Activated B cell treated with CpG ODN at 0.5 μM for 24 hours (primary cell): Measurements from ENCODE around the gene COL4A3. TPM values are rescaled to one million over a fixed set of nuclear protein-coding genes. Genes with fewer than 3 reads are reported as not detected.

Experiments used
- ATAC-seq: fragments of 200-7000 bp; cut with Tn5 transposase; one replicate; pipeline ENCODE4 v1.10.0; 2021; ENCODE audit warnings: low read depth, mild to moderate bottlenecking, moderate library complexity
- CTCF ChIA-PET: fragments of 350-600 bp; sonication (Branson Sonifier 250); formaldehyde crosslinking; loops from one replicate; lab custom pipeline; 2021; ENCODE audit warnings: antibody characterized with exemption; lab: Charles Lee
- POLR2A ChIA-PET: fragments of 350-600 bp; sonication (Branson Sonifier 250); formaldehyde crosslinking; loops from one replicate; lab custom pipeline; 2021; ENCODE audit warnings: antibody characterized with exemption; lab: Charles Lee
- DNase-seq: peaks from one replicate; pipeline ENCODE4 v3.0.0; 2022
- H3K27ac Mint-ChIP-seq: one replicate; pipeline ENCODE4 v1.8.0; 2020; ENCODE audit warnings: mixed read lengths
- H3K27me3 Mint-ChIP-seq: one replicate; pipeline ENCODE4 v1.8.0; 2021; ENCODE audit warnings: mixed read lengths
- H3K36me3 Mint-ChIP-seq: one replicate; pipeline ENCODE4 v1.8.0; 2021; ENCODE audit warnings: low read depth, mixed read lengths
- H3K4me1 Mint-ChIP-seq: one replicate; pipeline ENCODE4 v1.8.0; 2021; ENCODE audit warnings: mixed read lengths
- H3K4me3 Mint-ChIP-seq: one replicate; pipeline ENCODE4 v1.8.0; 2020; ENCODE audit warnings: mild to moderate bottlenecking, mixed read lengths
- H3K9me3 Mint-ChIP-seq: one replicate; pipeline ENCODE4 v1.8.0; 2020; ENCODE audit warnings: mixed read lengths
- CTCF ChIP-seq: fragments of 200-600 bp; IDR thresholded peaks from one replicate; pipeline ENCODE4 v1.8.0; 2022; ENCODE audit warnings: antibody characterized with exemption, mild to moderate bottlenecking
- intact Hi-C: fragments of 100-400 bp; cut with micrococcal nuclease; formaldehyde crosslinking; loops from one replicate; pipeline ENCODE4 v1.15.1; 2024
- total RNA-seq: library from RNA; stranded (reverse); gene quantifications from 2 replicates; pipeline ENCODE4 v1.2.3, GENCODE V29; 2022

Gene COL4A3
- total RNA-seq, 1 donor from 2014 or later = 18.3 TPM

- Mint-ChIP-seq H3K27ac (no peak overlapping the region), H3K9me3 (peaks cover 5% of the 10 kb centered on the region), H3K4me1 (no peaks in the 10 kb centered on the region), H3K27me3 (no peaks in the 10 kb centered on the region), H3K36me3 (peaks cover 17% of the 10 kb centered on the region), H3K4me3 (no peak overlapping the region)
- intact Hi-C loops = no loop called here
- TF ChIP-seq CTCF = no peak
- ATAC-seq = no peak
- CTCF ChIA-PET = no interaction called here
- no peak for DNase-seq
- POLR2A ChIA-PET = no interaction called here
Observed at GRCh38 chr2:227313310-227313709, 148.9 kb downstream of the COL4A3 start.

GRCh38 chr2:227317834-227318233 is 153.4 kb downstream of the COL4A3 start:
- H3K27me3 Mint-ChIP-seq = no peaks in the 10 kb centered on the region
- H3K36me3 Mint-ChIP-seq = peaks cover 2% of the 10 kb centered on the region
- H3K4me1 Mint-ChIP-seq = no peaks in the 10 kb centered on the region
- TF ChIP-seq CTCF = no peak
- intact Hi-C loops = no loop called here
- no peak overlapping the region for H3K27ac Mint-ChIP-seq
- DNase-seq (no peak), ATAC-seq (no peak)
- peaks cover 5% of the 10 kb centered on the region for H3K9me3 Mint-ChIP-seq
- POLR2A ChIA-PET = no interaction called here
- CTCF ChIA-PET = no interaction called here
- no peak overlapping the region for H3K4me3 Mint-ChIP-seq

- no peak for ATAC-seq
- no peak overlapping the region for H3K27ac Mint-ChIP-seq
- POLR2A ChIA-PET = no interaction called here
- intact Hi-C loops = no loop called here
- no peaks in the 10 kb centered on the region for H3K27me3 Mint-ChIP-seq
- peaks cover 7% of the 10 kb centered on the region for H3K36me3 Mint-ChIP-seq
- peaks cover 8% of the 10 kb centered on the region for H3K4me1 Mint-ChIP-seq
- no peak overlapping the region for H3K4me3 Mint-ChIP-seq
- no peak for TF ChIP-seq CTCF
- peaks cover 5% of the 10 kb centered on the region for H3K9me3 Mint-ChIP-seq
- no peak for DNase-seq
- CTCF ChIA-PET = no interaction called here
Observed at GRCh38 chr2:227320305-227321094, 156.1 kb downstream of the COL4A3 start.

- peaks cover 3% of the 10 kb centered on the region for H3K9me3 Mint-ChIP-seq
- intact Hi-C loops = no loop called here
- ChIA-PET CTCF (no interaction called here), POLR2A (no interaction called here)
- peaks cover 7% of the 10 kb centered on the region for H3K36me3 Mint-ChIP-seq
- H3K4me1 Mint-ChIP-seq = peaks cover 26% of the 10 kb centered on the region
- no peaks in the 10 kb centered on the region for H3K27me3 Mint-ChIP-seq
- H3K4me3 Mint-ChIP-seq = no peak overlapping the region
- no peak for TF ChIP-seq CTCF
- H3K27ac Mint-ChIP-seq = no peak overlapping the region
- ATAC-seq = no peak
- DNase-seq = no peak
Observed at GRCh38 chr2:227322530-227323205, 158.2 kb downstream of the COL4A3 start.

GRCh38 chr2:227323818-227324217 is 159.4 kb downstream of the COL4A3 start:
- Mint-ChIP-seq H3K36me3 (peaks cover 12% of the 10 kb centered on the region), H3K27ac (no peak overlapping the region), H3K4me1 (peaks cover 30% of the 10 kb centered on the region), H3K27me3 (no peaks in the 10 kb centered on the region), H3K9me3 (no peaks in the 10 kb centered on the region), H3K4me3 (no peak overlapping the region)
- no peak for TF ChIP-seq CTCF
- DNase-seq (no peak), ATAC-seq (no peak)
- CTCF ChIA-PET = no interaction called here
- intact Hi-C loops = loop anchor here (2.0 kb wide), 2 partner anchors 159 to 489 kb away; partner anchors contain the start of genes COL4A3 and COL4A4
- POLR2A ChIA-PET = no interaction called here
